ENCODE measurements around the gene IL5RA.

IL5RA gene

DNA sequence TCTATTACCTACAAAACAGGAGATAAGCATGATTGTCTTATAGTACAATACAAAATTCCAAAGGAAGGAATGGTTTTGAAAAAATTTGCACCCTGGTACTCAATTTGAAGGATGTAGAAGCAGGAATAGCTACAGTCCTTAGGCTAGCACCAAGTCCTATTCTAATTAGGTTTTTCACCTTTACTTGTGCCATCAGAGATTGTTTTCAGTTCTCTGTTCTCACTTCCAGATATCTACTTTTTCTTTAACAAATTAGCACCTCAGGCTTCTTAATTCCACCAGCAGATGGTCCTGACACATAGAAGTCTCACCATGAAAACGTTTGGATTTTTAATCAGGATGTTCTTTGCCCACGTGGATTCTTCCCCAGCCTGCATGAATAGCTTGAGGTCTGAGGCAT, 43.8 kb downstream of the IL5RA start:
- DNase-seq (ENCODE audit: low spot score): no peak

DNA sequence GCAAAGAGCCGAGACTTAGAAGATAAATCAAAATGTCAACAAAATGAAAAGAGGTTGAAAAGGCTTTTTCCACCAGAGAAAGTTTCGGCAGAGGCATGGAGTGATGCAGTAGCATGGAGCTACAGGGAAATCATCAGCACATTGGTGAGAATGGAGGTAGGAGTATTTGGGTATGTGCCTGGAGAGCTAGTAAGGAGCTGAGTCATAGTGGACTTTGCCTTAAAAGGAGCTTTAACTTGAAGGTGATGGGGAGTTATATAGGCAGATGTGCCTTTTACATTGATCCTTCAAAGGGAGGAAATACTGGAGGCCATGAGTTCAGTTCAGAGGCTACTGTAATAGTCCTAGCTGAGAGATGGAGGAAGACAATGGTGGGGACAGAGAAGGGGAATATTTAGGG, 44.3 kb downstream of the IL5RA start:
- no peak for DNase-seq (ENCODE audit: low spot score)

DNA sequence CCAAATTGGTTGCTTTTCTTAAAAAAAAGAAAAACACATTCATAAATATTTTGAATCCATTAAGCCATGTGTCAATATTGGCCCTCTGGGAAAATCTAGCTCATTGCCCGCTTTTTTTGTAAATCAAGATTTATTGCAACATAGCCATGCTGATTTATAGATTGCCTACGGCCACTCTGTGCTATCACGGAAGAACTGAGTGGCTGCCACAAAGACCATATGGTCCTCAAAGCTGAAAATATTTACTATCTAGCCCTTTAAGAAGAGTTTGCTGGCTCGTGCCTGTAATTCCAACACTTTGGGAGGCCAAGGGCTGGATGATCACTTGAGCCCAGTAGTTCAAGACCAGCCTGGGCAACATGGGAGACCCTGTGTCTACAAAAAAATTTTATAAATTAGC, 45.9 kb downstream of the IL5RA start:
- no peak for DNase-seq (ENCODE audit: low spot score)

- DNase-seq (ENCODE audit: low spot score): no peak
Measured at GRCh38 chr3:3059645-3060044, 50.5 kb downstream of the IL5RA start.

DNA sequence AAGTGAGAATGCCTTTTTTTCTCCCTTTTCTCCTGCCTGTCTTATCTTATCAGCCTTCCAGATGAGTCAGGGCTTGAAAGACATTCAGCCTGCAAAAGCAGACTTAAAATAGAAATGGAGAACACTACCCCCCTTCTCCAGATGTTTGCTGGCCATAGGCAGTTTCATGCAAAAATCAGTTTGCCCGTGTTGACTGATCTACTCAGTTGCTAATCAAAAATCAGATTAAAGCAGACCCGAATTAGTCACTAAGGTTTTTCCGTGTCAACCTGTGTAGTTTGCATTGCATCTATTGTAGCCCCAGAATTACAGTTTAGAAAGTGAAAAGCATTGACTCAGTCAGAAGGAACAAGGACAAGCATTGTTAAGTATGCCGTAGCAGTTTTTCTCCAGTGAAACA, 56.2 kb downstream of the IL5RA start:
- DNase-seq (ENCODE audit: low spot score): no peak

- no peak for DNase-seq (ENCODE audit: low spot score)
Measured at GRCh38 chr3:3038201-3038991, 71.8 kb downstream of the IL5RA start.

GRCh38 chr3:3037156-3037555, 73.0 kb downstream of the IL5RA start:
- no peak for DNase-seq (ENCODE audit: low spot score)

GRCh38 chr3:3031326-3031725, 78.8 kb downstream of the IL5RA start:
- no peak for DNase-seq (ENCODE audit: low spot score)

DNA sequence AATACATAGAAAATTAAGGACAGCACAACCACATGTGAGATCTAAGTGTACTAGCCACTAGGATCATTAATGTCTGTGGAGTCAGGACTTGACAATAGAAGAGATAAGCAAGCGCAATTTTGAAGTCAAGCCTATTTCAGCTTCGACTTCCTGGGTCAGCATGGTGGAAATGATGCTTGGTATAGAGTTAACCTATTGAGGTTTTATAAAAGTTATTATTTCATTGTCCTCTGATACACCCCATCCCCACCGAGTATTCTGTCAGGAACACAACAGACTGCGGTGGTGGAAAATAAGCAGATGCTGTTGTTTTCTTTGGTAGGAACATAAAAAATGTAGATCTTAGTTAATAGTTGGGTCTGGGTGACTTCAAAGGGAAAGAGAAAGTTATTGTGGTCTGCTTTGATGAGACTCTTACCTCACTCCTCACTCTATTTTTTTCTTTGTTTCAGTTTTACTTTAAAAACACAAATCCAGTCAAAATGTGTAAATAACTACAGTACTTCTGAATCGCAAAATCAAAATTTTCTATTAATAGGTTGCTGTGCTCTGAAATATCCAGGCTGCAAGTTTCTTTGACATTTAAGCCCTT, 82.1 kb downstream of the IL5RA start:
- DNase-seq (ENCODE audit: low spot score): no peak

GRCh38 chr3:3023111-3023745, 86.9 kb downstream of the IL5RA start:
- DNase-seq (ENCODE audit: low spot score): no peak

- DNase-seq (ENCODE audit: low spot score): no peak
Measured at GRCh38 chr3:3020209-3020608, 90.0 kb downstream of the IL5RA start.

Measured in CD4-positive, alpha-beta T cell treated with Interleukin-2 at 100 ng/mL for 4 hours (primary cell).